GM19452 (cell line): ENCODE data around the gene ARHGAP6.
A peak's percentile ranks its signal among the peaks of the same experiment; 100 is the strongest.

Experiments used
- ATAC-seq: cut with Tn5 transposase; IDR thresholded peaks from one replicate; pipeline ENCODE4 v1.9.1; 2021; ENCODE audit not compliant: unreplicated experiment

The ARHGAP6 gene

DNA sequence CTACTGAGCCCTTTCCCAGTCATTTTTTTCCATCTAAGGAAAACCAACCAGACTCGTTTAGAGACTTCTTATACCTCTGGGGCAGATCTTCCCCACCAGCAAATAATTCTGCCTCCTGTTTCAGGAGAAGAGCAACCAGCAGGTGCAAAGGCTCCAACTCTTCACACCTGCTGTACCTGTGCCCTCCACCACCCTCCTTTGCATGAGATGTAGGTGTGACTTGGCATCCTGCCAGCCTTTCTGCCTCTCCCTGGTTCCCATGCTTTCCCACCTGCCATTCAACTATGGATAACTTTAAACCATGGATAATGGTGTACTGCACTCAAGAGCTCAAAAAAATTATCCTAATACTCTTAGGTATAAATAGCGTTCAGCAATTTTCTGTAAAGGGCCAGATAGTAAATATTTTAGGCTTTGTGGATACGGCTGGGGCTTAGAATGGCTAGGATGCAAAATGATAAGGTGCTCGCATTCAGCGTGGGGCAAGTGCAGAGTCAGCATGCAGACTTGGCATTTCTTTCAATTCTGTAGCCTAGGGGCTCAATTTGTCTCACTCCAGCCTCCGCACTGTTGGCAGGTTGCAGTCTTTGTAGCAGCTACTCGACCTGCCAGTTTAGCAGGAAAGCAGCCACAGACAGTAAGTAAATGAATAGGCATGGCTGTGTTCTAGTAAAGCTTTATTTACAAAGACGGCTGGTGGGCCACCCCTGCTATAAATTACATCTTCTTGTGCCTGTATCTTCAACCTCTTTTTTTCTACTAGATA, 474.8 kb downstream of the ARHGAP6 start:
- no peak for ATAC-seq

DNA sequence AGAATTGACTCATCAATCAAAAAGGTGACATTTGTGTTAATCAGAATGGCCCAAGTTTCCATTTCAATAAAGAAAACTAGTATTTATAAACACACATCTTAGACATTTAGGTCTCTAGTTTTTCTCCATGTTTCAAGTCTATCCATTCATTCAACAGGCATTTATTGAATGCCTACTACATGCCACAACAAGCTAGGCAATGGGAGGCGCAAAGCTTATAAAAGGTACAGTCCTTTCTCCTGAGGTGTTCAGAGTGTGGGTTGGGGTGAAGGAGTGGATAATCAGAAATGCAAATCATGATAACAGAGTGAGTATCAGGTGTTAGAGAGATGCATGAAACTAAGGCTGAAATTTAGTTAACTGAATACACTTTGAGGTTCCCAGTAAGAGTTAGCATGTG, 476.6 kb downstream of the ARHGAP6 start:
- ATAC-seq, result no peak

DNA sequence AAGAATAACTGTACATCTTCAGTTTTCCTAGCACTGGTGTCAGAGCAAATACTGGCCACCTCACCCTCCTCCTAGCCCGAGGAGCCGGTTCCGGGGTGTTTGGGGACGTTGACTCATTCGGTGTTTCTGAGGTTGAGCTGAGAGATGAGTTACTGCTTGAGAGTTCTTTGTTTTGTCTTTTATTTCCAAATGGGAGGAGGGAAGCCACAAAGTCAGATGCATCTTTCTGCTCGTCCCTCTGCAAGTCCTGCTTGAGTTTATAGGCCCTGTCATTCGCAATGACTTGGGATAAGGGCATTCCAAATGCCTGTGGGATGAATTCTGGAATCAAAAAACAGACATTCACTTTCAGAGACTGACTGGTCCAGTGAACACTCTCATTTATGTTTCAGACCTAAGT, 477.1 kb downstream of the ARHGAP6 start:
- no peak for ATAC-seq

DNA sequence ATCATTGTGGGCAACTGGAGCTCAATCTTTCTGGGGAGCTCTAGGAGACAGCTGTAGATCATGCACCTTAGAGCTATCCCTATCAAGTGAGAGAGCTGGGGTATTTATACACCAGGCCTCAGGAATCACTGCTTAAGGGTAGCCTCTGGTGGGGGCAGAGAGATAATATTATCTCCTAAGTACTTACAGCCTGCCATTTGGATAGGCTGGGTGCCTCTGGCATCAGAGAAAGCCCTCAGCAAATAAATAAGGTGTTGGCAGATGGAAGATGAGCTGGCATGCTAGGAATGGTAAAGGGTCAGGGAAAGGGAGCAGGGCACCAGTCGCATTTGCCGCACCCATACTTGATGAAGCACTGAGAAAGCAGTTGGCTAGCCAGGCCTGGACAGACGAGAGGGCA, 478.7 kb downstream of the ARHGAP6 start:
- ATAC-seq, result no peak

DNA sequence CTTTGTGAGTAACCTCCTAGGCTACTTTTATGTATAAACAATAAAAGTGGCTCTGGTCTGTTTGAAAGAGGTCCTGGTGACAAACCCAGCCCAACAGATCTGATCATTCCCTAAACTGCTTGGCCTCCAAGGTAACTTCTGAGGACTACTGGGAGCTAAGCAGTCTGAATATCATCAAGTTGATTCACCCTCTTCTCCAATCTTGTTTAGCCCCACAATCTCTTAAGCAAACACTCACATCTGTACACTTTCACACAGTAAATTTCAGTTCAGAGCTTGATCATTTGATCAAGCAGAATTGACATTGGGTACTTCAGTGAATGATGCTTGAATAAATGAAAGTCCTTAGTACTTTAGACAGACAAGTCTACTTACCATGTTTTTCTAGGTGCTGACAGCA, 479.9 kb downstream of the ARHGAP6 start:
- no peak for ATAC-seq

DNA sequence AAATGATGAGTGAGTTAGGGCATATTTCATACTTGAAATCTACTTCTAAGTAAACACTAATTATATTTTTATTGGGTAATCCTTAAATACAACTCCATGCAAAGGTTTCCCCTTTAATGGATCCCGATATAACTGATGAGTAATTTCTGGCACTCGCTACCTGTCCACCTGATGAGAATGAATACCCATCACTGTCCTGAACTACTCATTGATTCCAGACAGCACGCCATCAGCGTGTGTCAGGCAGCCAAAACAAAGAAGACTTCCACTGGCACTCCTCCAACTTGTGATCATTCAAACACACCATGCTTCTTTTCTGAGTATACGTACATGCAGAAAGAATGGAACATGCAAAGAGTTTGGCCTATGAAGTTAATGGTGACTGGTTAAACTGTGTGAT, 485.1 kb downstream of the ARHGAP6 start:
- ATAC-seq, result no peak

DNA sequence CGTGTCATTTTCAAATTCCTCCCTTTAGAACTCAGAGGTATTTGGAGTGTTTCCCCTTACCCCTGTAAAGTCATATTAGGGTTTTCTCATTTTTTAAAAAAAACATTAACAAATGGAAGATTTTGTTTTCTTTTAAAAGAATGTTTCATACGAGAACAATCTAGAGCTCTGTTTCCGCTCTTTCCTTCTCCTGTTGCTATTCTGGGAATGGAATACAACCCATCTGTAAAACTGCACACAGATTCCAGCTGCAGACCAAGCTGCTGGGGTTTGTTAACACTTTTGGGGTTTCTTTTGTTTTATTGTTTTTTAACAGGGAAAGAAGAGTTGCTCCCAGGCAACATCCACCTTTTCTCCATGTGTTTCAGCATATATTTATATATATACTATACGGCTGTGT, 493.3 kb downstream of the ARHGAP6 start:
- ATAC-seq, result no peak

DNA sequence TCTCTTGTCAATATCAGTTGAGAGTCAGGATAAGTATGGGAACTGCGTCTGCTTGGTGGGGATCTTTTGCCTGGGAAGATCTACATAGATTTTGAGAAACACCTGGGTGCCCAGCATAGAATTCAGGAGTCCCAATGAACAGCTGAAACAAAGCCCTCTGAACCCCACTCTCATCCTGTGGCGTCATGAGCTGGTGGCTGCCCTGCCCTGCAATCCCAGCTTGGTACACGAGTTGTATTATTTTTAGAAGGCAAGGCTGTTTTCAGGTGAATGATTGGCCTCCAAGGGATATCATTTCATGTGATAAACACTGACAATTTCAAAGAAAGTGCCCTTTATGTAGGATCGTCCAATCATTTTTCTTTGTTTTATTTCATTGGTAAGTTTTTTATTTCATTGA, 493.8 kb downstream of the ARHGAP6 start:
- no peak for ATAC-seq

DNA sequence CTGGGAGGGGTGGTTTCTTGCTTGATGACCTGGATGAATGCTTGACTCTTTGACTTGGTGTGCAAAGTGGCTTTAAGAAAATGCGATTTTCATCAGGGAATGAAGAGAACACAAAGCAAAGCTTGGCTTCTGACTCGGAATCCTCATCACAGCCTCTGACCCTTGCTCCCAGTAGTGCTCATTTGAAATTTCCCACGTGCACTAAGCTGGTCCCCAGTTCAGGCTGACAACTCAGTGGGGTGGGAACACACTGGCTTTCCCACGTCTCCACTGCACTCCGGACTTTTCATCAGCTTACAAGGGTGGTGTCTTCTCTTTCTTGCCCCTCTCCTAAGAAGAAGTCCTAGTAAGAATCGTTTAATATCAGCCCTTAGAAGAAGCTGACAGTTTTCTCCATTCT, 501.3 kb downstream of the ARHGAP6 start:
- no peak for ATAC-seq

DNA sequence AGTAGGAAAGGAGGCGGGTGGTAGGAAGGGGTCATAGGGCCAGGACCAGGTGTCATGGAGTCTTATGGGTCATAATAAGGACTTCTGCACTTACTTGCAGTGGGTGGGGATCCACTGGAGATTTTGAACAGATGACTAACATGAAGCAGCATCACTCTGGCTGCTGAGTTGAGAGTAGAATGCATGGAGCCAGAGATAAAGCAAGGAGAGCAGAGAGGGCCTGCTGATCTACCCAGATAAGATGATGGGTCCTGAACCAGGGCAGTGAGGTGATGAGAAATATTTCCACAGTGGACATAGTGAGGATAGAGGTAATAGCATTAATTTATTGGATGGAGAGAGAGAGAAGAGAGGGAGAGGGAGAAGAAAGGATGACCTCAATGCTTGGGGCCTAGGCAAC, 506.6 kb downstream of the ARHGAP6 start:
- no peak for ATAC-seq

DNA sequence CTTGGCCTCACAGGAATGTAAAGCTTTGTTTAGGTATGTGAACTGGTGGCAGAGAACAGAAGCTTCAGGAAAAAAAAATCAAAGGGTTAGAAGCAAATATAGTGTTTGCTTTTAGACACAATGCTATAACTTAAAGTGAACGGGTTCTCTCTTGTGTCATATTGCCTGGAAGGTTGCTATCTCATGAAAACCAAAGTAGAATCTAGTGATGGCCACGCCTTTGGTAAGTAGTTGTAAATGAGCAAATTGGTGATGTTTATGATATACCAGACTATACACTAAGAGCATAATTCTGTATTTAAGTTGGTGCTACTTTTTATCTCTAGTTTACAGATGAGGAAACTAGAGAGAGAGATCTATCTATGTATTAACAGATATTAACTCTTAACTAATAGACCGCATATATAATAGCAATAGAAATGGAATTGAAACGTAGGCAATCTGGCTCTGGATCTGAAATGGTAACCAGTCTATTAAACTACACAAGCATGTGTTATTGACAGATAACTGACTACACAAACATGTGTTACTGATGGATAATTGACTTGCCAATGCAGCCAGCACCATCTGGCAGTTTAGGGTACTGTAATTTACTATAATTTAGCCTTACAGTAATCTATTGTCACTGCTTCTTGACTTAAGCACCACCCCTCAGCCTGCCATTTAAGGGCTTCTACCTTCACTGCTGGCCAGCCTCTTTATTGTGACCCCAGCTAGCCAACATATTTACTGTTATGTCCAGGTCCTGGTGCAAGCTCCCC, 513.7 kb downstream of the ARHGAP6 start:
- ATAC-seq, result no peak

DNA sequence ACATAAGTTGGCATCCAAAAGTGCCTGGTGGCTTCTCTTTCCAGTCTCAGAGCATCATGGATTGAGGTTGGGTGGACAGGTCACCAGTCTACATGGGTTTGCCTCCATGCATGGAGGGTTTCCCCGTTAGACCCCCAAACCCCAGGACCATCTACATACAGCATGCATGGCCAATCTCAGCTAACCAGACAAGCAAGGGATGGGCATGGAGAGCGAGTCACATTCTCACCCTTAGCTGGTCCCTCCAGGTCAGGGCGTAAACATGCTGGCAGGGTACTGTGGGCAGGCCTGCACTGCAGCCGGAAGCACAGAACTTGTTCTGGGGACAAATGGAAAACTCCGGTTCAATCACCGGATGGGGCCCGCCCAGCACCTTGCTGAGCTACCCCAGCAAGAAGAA, 517.3 kb downstream of the ARHGAP6 start:
- ATAC-seq, result no peak

DNA sequence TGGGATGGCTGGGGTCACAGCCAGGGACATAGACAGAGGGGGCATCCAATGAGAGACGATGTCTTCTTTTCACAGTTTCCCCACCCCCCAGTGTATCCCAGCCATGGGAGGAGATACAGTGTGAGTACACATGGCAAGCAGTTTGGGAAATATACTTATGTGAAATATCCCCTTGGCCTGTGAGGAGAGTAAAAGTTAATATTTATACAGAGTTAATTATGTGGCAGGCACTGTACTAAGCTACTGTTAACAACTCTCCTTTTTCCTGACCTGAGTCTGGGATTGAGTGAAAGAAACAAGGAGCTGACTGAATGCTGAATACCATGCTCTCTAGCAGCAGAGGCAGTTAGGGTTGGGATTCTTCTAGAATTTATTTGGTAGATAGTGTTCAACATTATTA, 519.3 kb downstream of the ARHGAP6 start:
- no peak for ATAC-seq

DNA sequence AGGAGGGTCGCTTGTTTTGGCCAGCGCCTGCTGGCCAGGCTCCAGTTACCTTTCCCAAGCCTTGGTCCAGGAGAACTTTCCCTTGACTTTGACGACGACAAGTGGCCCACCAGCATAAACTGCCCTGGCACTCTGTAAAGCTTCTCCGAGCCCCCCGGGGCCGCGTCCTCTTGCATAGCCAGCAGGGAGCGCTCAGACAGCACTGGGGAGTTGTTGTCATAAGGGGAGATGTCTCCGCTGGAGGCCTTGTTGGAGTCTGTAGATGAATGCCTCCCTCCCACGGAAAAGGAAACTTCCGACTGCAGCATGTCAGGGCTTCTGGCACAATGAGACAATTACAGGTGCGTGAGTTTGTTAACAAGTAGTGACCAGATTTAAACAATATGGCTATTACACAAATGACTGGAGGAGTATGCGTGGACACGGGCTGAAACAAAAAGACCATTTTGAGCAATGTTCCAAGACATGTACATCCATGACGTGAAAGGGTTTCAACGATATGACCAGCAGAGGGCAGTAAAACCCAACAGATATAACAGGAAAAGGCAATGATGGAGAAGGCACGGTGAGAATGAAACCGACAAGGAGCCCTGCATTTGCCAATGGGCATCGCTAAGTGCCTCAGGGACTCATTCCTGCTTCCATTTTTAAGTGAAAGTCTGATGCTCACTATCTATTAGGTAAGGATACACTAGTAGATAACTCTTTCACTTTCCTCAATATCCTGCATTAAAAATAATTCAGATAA, 521.6 kb downstream of the ARHGAP6 start:
- peak; percentile 67 for ATAC-seq

DNA sequence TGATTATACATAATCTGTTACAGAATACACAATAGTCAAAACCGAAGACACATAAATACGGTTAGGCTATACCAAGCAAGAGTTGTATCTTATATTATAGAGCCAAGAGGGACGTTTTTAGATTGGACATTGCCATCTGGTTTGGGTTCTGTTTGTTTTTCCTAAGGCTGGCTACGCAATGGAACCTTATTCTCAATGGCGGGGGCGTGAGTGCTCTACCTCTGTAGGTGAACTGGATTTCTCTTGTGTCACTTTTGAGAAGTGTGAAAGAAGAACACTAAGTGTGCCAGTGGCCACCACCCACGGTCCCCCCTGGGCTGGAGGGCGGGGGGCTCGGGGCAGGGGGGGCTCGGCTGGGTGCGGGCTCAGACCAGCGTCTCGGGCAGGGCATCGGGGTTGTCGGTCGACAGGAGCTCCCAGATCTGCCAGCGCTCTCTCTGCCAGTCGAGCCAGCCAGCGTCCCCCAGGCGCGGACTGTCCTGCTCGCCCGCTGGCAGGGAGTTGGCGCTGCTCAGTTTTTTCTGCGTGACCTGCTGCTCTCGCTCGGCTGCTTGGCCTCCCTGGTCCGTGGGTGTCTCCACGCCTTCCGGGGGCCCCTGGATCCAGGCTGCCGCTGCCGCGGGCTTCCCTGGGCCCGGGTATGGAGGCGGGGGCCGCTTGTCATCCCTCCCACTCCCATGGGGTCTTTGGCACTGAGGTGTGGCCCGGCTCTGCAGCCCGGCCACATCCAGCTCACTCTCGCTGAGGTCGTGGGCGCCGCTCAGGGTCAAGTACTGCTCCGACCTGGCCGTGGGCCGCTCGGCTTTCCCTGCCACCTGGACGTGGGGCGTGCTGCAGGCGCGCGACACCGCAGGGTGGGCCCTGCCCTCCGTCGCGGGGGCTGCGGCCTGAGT, 527.0 kb downstream of the ARHGAP6 start:
- no peak for ATAC-seq

DNA sequence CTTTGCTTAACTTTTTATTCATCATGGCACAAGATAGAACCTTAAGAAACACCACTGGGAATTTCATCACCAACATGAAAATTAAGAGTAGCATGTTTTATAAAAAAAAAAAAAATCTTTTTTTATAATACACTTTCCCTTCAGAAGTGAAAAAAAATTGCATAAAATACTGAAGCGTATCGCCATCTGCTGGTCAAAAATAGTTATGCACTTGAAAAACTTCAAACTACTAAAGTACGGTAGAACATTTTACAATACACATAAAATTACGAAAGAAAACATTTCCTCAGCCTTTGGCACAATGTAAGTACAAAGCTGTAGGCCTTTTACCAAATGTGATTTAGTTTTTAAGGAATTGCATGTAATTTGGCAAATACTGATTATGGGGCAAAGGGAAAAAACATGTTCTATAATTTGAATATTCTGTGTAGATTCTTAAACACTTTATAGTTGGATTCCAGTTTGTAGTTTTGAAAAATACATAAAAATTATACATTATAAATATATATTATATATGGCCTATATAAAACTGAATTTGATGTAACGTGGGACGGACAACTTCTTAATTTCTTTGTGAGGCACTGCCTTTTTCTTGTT, 528.1 kb downstream of the ARHGAP6 start:
- ATAC-seq, result no peak

DNA sequence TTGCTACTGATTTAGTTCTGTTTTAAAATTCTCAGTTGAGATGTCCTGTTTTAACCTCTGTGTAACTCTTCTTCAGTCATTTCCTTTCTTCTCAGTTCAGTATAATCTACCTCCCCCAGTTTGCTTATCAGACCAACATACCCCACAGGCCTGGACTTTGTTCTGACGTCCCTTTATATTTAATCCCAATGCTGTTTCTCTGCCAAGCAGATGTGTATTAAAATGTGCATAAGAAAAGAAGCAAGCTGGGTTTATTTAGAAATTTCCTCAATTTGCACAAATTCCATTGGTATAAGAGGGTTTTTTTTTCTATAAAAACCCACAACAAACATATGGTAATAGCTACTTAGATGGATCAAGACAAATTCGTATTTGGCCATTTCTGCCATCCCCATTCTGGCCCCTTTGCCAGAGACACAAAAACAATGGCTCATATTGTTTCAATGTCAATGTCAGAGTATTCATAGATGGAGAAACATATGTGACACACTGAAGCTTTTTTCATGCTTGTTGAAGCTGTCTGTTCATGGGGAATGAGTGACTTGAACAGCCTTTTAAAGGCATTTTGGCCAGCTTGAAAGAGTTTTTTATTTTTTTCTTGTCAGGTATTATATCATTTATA, 530.0 kb downstream of the ARHGAP6 start:
- no peak for ATAC-seq

DNA sequence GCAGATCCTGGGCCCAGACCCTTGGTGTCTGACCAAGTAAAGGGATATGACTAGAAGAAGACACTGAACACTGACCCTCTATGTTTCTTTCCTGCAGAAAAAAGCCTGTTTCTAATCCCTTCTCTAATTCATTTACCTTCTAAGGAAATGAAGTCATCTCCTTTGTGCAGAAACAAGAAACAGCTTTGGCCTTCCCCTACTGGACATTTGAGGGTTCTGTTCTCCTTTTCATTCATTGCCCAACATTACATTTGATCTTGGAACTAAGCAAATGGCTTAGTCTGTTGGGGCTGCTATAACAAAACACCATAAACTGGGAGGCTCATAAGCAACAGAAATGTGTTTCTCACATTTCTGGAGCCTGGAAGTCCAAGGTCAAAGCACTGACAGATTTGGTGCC, 534.6 kb downstream of the ARHGAP6 start:
- ATAC-seq, result no peak

DNA sequence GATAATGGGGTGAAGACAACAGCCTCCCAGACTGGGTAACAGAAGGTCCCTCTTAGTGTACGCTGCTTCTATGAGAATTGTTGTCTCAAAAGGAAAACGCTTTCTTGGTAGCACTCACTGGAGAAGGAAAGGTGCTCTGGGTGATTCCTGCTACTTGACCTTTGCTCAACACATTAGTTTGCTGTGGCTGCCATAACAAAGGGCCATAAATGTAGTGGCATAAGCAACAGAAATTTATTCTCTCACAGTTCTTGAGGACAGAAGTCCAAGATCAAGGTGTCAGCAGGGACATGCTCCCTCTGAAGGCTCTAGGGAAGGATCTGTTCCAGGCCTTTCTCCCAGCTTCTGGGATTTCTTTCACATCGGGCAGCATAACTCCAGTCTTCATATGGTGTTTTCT, 535.6 kb downstream of the ARHGAP6 start:
- ATAC-seq, result no peak

DNA sequence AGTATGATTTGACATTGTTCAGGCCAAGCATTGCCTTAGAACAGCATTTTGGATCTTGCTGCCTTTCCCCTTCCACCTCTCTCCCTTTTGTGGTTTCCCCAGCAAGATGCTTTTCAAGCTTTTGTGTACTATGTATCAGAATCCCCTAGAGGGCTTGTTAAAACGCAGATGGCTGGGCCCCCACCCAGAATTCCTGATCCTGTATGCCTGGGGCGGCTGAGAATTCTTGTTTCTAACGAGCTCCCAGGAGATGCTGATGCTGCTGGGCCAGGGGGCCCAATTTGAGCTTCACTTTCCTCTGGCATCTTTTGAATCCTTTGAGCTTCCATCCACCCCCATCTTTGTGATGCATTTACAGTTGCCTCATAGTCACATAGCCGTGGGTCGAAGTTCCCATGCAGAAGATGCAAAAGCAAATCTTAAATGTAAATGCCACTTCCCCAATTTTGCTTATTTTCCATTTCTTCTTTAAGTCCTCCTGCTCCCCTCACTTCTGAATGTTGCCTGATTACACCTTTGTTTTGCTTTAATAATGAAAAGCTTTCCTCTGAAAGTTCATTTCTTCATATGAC, 536.1 kb downstream of the ARHGAP6 start:
- no peak for ATAC-seq
